ENCODE data around the gene EXOC6. TPM values are rescaled to one million over a fixed set of nuclear protein-coding genes. Genes with fewer than 3 reads are reported as not detected.

Gene EXOC6
- total RNA-seq, 1 experiment from 2014 or later = 17.0 TPM

DNA sequence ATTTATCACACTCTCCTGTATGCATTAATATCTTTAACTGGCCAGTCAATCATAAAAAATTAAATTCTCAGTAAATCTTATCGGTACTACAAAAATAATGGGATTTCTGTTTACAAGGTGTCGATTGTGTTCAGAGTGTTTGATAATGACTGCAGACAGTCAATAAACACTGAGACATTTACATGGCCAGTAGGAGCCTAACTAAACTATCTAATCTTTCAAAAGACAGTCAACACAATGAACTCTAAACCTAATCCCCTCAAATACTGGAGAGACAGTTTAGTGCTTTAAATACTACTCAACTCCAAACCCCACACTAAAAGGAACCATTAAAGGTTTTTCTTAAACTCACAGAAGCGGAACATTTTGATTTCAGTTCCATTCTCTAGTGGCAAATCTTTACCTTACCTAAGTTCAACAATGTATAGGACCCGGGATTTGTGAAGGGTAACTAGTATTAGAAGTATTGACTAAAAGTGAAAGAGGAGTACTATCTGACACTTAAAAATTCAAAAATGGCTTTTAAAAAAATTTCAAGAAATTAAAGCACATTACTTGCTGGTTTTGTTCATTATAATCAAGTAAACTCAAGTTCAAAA is 37.3 kb upstream of the EXOC6 start:
- no peak for ATAC-seq
- no peak overlapping the region for H3K4me3 ChIP-seq (ENCODE audit: low read depth in 2 of 2, low read length in 2 of 2)
- POLR2A ChIA-PET = no interaction called here
- no peak overlapping the region for H3K27ac ChIP-seq (ENCODE audit: low read length)
- no peaks in the 10 kb centered on the region for H3K9me3 ChIP-seq (ENCODE audit: control insufficient read depth, insufficient read depth, low read depth, low read length)
- no peaks in the 10 kb centered on the region for H3K36me3 ChIP-seq (ENCODE audit: control insufficient read depth, insufficient read depth, low read length)
- CTCF ChIA-PET = no interaction called here
- in situ Hi-C loops (cut with HindIII; ENCODE audit: low pct_unique_long_range_greater_than_20kb, low sequenced_read_pairs) = no loop called here
- DNase-seq (ENCODE audit: low read depth, low spot score) = no peak
- peaks cover 22% of the 10 kb centered on the region; the same call in 1 of the 2 replicates for H3K27me3 ChIP-seq (ENCODE audit: control insufficient read depth, insufficient read depth, low read length)
- TF ChIP-seq POLR2AphosphoS5 (IDR thresholded peaks at IDR 0.05; ENCODE audit: low read depth, low read length) = no peak
- TF ChIP-seq, protein P1, sequence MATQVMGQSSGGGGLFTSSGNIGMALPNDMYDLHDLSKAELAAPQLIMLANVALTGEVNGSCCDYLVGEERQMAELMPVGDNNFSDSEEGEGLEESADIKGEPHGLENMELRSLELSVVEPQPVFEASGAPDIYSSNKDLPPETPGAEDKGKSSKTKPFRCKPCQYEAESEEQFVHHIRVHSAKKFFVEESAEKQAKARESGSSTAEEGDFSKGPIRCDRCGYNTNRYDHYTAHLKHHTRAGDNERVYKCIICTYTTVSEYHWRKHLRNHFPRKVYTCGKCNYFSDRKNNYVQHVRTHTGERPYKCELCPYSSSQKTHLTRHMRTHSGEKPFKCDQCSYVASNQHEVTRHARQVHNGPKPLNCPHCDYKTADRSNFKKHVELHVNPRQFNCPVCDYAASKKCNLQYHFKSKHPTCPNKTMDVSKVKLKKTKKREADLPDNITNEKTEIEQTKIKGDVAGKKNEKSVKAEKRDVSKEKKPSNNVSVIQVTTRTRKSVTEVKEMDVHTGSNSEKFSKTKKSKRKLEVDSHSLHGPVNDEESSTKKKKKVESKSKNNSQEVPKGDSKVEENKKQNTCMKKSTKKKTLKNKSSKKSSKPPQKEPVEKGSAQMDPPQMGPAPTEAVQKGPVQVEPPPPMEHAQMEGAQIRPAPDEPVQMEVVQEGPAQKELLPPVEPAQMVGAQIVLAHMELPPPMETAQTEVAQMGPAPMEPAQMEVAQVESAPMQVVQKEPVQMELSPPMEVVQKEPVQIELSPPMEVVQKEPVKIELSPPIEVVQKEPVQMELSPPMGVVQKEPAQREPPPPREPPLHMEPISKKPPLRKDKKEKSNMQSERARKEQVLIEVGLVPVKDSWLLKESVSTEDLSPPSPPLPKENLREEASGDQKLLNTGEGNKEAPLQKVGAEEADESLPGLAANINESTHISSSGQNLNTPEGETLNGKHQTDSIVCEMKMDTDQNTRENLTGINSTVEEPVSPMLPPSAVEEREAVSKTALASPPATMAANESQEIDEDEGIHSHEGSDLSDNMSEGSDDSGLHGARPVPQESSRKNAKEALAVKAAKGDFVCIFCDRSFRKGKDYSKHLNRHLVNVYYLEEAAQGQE (IDR thresholded peaks at IDR 0.05; ENCODE audit: insufficient read depth in 1 of 2, low read depth in 2 of 2, low read length in 1 of 2) = no peak
- TF ChIP-seq, protein P2, sequence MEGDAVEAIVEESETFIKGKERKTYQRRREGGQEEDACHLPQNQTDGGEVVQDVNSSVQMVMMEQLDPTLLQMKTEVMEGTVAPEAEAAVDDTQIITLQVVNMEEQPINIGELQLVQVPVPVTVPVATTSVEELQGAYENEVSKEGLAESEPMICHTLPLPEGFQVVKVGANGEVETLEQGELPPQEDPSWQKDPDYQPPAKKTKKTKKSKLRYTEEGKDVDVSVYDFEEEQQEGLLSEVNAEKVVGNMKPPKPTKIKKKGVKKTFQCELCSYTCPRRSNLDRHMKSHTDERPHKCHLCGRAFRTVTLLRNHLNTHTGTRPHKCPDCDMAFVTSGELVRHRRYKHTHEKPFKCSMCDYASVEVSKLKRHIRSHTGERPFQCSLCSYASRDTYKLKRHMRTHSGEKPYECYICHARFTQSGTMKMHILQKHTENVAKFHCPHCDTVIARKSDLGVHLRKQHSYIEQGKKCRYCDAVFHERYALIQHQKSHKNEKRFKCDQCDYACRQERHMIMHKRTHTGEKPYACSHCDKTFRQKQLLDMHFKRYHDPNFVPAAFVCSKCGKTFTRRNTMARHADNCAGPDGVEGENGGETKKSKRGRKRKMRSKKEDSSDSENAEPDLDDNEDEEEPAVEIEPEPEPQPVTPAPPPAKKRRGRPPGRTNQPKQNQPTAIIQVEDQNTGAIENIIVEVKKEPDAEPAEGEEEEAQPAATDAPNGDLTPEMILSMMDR (IDR thresholded peaks at IDR 0.05) = no peak
- TF ChIP-seq TCF7L2 (IDR thresholded peaks at IDR 0.05; ENCODE audit: low read depth, low read length) = no peak
- TF ChIP-seq SIN3A (IDR thresholded peaks at IDR 0.05; ENCODE audit: borderline replicate concordance, insufficient read depth, low read depth, low read length) = no peak
- H3K4me1 ChIP-seq (ENCODE audit: control insufficient read depth, insufficient read depth, low read length) = no peaks in the 10 kb centered on the region
- intact Hi-C loops (cut with micrococcal nuclease; ENCODE audit: unreplicated experiment) = no loop called here
- no TSS peak for BruUV-seq (replicated peaks)

DNA sequence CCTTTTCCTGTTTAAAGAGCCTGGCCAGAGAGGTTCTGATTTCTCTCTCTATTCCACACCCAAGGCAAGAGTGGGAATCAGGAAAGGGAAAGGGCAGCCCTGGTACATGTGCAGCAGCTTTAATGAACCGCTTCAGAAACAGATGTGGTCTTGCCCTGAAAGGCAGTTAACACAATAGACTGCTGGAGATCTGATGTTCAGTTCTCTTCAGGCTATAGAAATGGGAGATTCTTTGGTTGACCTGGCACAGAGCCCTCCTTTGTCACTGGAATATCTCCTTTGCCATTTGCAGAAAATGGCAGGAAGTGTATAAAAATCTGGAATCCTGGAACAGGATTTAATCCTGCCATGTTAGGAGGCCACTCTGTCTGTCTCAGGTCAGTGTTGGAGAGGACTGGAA is 36.3 kb upstream of the EXOC6 start:
- intact Hi-C loops (cut with micrococcal nuclease; ENCODE audit: unreplicated experiment) = no loop called here
- Histone ChIP-seq H3K27ac (ENCODE audit: low read length) (no peak overlapping the region), H3K27me3 (ENCODE audit: control insufficient read depth, insufficient read depth, low read length) (peaks cover 24% of the 10 kb centered on the region; the same call in 1 of the 2 replicates), H3K9me3 (ENCODE audit: control insufficient read depth, insufficient read depth, low read depth, low read length) (no peaks in the 10 kb centered on the region), H3K36me3 (ENCODE audit: control insufficient read depth, insufficient read depth, low read length) (no peaks in the 10 kb centered on the region), H3K4me3 (ENCODE audit: low read depth in 2 of 2, low read length in 2 of 2) (no peak overlapping the region), H3K4me1 (ENCODE audit: control insufficient read depth, insufficient read depth, low read length) (no peaks in the 10 kb centered on the region)
- BruUV-seq (replicated peaks) = no TSS peak
- no peak for TF ChIP-seq POLR2AphosphoS5 (IDR thresholded peaks at IDR 0.05; ENCODE audit: low read depth, low read length)
- TF ChIP-seq, protein P1 (IDR thresholded peaks at IDR 0.05; ENCODE audit: insufficient read depth in 1 of 2, low read depth in 2 of 2, low read length in 1 of 2) = no peak
- no peak for TF ChIP-seq SIN3A (IDR thresholded peaks at IDR 0.05; ENCODE audit: borderline replicate concordance, insufficient read depth, low read depth, low read length)
- no peak for TF ChIP-seq TCF7L2 (IDR thresholded peaks at IDR 0.05; ENCODE audit: low read depth, low read length)
- TF ChIP-seq, protein P2 (IDR thresholded peaks at IDR 0.05) = no peak; the same call in 1 of the 2 replicates
- CTCF ChIA-PET = no interaction called here
- POLR2A ChIA-PET = no interaction called here
- in situ Hi-C loops (cut with HindIII; ENCODE audit: low pct_unique_long_range_greater_than_20kb, low sequenced_read_pairs) = no loop called here
- DNase-seq (ENCODE audit: low read depth, low spot score) (no peak), ATAC-seq (no peak)
